ENCODE measurements around the gene PEDS1.

The PEDS1 gene

DNA sequence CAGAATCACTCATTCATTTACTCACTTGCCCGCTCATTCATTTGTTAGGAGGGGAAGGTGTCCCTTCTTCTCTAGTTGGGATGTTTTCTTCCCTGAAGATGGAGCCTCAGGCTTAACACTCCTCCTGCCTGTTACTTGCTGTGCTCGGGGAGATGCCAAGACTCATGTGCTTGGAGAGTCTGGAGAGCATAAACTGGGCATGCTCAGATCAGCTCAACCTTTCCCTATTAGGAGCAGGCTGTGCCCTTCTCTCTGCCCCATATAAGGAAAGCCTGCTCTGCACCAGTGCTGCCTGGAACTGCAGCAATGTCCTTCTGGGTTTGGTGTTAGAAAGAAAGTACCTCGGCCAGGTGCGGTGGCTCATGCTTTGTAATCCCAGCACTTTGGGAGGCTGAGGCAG, 22.5 kb downstream of the PEDS1 start:
- DNase-seq = no peak

DNA sequence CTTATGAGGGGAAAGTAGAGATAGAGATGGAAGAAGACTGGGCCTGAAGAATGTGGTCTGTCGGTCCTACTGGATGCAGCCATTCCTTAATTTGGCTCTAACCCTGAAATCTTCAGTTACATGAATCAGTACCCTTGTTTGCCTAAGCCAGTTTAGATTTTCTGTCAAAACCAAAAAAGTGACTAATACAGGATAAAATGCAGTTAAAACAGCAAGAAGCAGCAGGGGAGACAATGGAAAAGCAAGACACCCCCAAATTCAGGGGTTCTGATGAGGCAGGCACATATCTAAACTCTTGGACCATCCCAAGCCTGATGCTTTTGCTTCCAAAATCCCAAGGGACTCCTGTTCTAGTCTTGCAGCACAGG, 23.2 kb downstream of the PEDS1 start:
- no peak for DNase-seq

GRCh38 chr20:50129662-50130355, 23.7 kb downstream of the PEDS1 start:
- peak; percentile 40 for DNase-seq

DNA sequence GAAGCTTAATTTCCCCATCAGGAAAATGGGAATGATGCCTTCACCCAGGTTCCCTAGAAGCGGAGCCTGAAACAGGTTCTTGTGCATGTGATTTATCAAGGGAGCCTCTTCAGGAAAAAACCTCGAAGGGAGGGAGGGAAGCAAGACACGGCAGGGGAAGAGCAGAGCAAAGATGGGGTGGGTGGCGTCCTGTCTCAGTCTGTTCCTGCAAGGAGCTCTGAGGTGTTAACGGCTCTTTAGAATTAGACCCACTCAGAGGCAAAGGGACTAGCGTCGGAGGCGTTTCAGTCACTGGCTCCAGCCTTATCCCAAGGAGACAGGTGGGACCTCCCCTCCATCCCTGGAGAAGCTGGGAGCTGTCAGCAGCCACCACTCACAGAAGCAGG, 25.0 kb downstream of the PEDS1 start:
- DNase-seq = no peak

GRCh38 chr20:50127587-50128519, 25.7 kb downstream of the PEDS1 start:
- no peak for DNase-seq

- no peak for DNase-seq
These were observed 26.9 kb downstream of the PEDS1 start for GRCh38 chr20:50126662-50127061.

DNA sequence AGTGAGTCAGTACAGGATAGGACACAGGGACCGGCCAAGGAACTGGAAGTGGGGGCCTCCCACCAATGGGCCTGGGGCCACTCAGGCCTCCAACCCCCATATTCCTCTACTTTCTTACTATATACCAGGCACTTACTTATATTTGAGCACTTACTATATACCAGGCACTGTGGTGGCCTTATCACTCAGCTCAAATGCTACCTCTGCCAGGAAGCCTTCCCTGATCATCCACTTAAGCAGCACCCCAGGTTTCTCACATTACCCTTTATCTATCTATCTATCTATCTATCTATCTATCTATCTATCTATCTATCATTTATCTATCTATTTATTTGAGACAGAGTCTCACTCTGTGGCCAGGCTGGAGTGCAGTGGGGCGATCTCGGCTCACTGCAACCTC, 28.2 kb downstream of the PEDS1 start:
- DNase-seq = no peak

- no peak for DNase-seq
These were observed 29.0 kb downstream of the PEDS1 start for GRCh38 chr20:50124496-50124895.

DNA sequence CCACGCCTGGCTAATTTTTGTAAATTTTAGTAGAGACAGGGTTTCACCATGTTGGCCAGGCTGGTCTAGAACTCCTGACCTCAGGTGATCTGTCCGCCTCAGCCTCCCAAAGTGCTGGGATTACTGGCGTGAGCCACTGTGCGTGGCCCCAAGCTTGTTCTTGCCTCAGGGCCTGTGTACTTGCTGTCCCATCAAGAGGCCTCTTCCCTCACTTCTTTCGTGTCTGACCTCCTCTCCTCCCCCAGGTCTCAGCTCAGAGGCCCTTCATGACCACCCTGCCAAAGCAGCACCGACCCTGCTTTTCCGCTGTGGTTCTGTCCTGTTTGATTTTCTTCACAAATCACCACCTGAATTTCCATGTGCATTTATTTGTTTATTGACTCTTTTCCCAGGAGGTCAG, 30.1 kb downstream of the PEDS1 start:
- DNase-seq = no peak

GRCh38 chr20:50122763-50123162, 30.8 kb downstream of the PEDS1 start:
- DNase-seq = no peak

GRCh38 chr20:50121858-50122271, 31.7 kb downstream of the PEDS1 start:
- no peak for DNase-seq

GRCh38 chr20:50120935-50121693, 32.4 kb downstream of the PEDS1 start:
- DNase-seq = peak; percentile 78

GRCh38 chr20:50118203-50118602, 35.3 kb downstream of the PEDS1 start:
- DNase-seq = no peak

DNA sequence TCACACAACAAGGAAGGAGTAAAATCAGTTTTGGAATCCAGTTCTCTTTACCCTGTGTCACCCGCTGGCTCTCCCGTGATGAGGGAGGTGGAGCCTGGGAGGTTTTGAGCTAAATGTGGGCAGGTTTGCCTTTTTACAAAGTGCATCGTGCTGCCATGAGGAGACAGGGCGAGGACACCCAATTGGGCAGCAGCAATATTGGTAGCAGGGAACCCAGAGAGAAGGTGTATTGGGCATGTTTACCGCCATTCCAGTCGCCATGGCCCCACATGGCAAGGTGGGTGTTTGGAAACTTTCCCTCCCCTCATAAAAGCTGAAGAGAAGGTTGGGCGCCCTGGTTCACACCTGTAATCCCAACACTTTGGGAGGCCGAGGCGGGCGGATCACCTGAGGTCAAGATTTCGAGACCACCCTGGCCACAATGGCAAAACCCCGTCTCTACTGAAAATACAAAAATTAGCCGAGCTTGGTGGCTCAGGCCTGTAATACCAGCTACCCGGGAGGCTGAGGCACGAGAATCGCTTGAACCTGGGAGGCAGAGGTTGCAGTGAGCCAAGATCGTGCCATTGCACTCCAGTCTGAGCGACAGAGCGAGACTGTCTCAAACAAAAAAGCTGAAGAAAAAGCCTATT, 37.0 kb downstream of the PEDS1 start:
- no peak for DNase-seq

DNA sequence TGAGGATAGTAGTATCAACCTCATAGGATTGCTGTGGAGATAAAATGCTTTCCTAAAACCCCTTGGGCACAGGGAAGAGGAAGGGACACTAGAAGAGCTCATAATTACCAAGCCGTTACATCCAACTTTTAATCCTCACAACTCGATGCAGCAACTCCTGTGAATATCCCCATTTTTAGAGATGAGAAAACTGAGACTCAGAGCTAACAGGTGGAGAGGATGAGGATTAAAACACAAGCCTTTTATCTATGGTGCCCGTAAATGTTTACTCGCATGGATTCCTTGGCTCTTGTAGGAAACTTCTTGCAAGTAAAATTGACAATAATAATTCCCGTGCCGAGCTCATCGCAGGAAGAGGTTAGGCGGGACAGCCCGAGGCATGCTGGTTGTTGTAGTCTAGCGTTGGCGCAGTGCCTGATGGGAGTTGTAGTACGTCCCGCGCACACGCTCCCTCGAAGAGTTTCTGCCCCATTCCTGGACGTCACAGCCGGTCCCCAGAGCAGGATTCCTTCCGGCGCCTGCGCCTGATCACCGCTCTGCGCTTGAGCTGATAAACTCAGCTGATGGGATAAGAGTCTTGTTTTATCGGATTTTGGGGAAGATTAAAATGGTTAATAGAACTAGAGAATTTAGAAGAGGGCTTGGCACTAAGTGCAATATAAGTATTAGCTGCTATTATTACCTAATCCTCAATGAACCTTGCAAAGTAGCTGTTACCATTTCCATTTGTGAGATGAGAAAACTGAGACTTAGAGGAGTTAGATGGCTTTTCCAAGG, 37.7 kb downstream of the PEDS1 start:
- peak; percentile 97 for DNase-seq

GRCh38 chr20:50115041-50115512, 38.4 kb downstream of the PEDS1 start:
- no peak for DNase-seq

GRCh38 chr20:50113420-50114224, 39.9 kb downstream of the PEDS1 start:
- DNase-seq = no peak

DNA sequence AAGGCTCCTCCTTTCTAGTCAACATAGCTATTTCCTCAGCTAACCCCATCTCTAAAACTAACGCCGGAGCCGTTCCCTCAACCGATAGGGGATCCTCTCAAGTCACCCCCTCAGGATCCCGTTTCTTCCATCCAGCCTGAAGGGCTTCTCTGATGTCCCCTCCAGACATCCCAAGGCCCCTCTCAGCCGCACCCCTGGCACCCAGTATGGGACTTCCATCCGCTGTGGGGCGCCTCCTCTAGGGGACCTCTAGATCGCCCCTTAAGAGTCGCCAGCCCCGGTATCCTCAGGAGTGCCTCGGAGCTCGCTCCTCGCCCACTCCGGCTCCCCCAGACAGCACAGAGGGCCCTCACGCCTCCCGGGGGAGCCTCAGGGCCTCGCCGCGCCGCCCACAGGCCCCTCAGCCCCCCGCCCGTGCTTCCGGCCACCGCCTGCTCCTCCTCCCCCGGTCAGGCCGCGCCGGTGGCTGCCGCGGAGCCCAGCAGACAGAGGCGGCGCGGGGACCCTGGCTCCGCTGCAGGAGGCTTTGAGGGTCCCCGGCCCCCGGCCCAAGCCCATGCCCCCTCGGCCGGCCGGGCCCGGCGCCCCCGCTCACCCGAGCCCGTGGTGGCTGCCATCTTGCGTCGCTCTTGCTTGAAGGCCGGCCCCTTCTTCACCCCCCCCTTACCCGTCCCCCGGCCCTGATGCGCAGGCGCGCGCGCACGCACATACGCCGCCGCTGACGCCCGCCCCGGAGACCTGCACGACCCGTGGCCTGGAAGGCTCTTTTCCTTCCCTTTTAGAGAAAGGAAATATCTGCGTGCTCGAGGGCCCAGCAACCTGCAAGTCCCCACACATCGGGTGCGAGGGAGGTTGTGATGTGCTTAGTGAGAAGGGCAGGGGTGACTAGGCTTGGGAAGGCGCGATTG, 40.8 kb downstream of the PEDS1 start, which contains the start of gene UBE2V1:
Gene UBE2V1, minus strand, starts transcription at position 639 of the 908 bp plus-strand sequence. Its CDS starts 22 bp downstream, at position 617.
- DNase-seq = peak; percentile 84

DNA sequence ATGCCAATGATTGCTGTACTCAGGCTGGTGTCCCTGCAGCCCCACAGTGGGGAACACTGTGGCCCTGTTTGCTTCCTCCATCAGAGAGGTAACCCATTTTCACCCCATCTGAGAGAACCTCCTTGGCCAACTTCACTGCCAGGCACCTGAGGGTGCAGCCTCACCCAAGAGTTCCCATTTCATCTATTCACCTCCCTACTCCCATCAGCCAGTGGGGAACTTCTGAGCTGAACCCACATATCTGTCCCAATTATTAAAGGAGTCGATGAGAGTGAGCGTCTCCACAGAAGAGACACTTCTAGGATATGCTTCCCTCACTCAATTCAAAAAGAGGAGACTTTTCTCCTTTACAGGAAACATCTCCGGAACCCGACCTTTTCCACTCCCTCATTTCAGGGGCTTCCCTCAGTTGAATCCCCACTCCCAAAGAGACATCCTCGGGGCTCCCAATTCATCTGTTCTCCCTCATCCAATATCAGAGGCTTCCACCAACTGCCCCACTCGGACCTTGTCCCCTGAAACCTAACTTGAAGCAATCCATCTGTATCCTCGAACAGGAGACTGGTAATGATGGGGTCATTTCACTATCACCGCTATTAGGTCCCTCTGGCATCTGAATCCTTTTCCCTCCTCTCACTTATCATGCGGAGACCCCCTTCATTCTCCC, 41.6 kb downstream of the PEDS1 start:
- no peak for DNase-seq
